Hematopoietic multipotent progenitor cell treated with erythropoietin and hydrocortisone succinate and interleukin-3 and kit ligand, for 8 days (in vitro differentiated cells): ENCODE measurements around the gene FCN1.

Source experiments
- DNase-seq: peaks from one replicate; pipeline ENCODE4 v3.0.0-alpha.2; 2015

The FCN1 gene

DNA sequence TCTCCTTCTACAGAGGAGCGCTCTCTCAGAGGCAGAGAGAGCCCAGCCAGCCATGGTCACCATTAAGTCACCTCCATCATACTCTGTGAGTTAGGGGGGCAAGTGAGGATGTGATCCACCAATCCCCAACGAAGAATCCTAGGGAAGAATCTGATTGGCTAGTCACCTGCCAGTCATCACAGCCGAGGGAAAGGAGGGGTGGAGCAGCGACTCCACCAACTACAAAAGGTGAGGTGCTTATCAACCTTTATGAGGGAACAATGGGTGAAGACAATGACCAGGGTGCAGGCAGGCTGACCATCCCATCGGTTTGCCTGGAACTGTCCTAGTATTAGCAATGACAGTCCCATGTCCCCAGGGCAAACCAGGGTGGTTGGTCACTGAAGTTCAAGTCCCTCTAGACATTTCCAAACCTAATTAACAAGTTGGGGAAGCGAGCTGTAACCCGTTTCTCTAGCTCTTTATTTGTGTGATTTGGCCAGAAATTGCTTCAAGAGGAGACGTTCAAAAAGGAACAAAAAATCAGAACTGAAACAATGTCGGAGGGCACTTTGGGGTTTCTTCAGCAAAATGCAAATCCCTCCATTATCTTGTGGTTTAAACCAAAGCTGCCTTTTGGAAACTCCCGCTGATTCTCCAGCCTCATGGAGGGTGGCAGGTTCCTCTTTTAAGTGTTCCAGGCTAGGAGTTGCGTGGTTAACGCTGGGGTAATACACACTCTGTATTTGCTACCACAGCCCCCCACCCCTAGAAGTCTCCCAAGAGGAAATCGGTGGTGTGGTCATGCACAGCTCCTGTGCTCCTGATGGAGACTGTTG, 18.8 kb upstream of the FCN1 start:
- DNase-seq = no peak

DNA sequence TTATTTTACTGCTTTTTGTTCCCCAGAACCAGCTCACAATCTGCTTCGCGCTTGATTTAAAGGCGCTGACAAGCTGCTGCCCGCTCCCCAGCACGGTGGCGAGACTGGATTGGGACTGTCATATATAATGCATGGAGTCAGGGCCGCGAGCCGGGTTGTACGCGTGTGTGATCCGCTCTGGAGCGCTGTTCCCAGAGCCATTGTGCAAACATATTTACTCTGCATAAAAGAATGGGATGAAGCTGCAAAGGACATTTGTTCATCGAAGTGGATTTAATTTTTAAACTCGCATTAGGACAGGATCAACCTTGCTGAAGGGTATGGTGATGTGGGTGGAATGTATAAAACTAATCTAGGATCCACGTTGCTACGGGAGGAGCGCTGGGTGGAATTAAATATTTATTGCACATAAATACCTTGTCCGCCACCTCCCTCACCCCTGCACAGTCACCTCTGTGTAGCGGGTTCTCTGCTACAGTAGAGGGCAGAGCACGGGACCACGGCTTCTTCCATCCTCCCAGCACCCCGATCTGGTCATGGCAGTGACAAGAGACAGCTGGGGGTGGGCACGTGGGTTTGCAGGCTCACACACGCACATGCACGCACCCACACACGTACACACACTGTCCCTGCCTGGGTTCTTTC, 18.1 kb upstream of the FCN1 start:
- DNase-seq = no peak

- no peak for DNase-seq
These were observed 17.4 kb upstream of the FCN1 start for GRCh38 chr9:134935056-134935640.

GRCh38 chr9:134933076-134933659, 15.5 kb upstream of the FCN1 start:
- DNase-seq = no peak

DNA sequence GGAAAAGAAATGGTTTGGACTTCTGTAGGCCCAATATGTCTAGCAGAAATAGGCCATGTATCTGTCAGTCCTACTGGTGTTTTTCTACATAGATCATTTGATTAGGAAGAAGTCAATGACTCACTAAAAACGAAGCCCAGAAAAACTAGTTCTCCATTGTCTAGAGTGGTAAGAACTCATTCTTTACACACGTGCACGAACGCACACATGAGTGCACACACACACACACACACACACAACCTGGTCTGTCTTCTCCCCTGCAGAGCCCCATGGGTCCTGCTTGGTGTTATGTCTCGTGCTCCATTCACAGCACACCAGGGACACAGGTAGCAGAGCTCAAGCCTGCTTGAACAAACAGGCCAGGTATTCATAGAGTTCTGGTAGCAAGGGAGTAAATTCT, 14.9 kb upstream of the FCN1 start:
- DNase-seq = no peak

GRCh38 chr9:134932171-134932570, 14.5 kb upstream of the FCN1 start:
- DNase-seq = no peak

GRCh38 chr9:134930398-134930797, 12.7 kb upstream of the FCN1 start:
- DNase-seq = no peak

DNA sequence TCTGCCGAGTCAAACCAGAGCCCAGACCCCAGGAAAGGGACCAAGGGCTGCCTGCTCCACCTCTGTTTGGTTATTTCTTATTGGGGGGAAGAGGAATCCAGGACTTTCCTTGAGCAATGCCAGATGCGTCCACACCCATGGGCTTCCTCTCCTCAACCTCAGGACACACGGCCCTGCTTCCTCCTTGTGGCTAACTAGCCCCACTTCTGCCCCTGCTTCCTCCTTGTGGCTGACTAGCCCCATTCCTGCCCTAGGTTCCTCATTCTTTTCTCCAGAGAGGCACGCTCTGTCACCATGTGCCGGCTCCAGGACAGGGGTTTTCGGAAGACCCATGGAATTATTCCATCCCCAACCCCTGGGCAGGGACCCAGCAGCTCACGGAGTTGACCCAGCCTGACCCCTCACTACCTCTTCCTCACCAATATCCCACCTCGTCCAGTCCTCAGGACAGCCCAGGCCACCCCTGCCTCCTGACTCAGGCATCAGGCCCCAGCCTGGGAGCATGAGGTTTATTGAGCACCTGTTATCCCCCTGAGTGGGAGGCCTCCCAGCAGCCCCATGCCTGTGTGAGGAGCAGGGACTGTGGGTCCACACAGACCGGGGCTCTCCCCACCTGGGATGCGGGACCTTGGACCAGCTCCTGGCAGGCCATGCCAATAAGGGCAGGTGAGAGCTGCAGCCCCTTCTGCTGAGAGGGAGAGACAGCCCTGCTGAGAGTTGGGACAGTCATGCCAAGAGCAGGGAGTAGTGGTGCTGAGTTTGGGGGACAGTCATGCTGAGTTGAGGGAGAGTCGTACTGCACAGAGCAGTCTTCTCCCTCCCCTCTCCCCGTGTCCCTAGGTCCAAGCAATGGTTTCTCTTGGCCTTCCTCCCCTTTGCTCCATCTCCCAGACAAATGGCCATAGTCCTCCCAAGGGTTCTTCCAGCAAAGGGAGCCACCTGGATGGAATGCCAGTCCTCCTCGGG, 11.8 kb upstream of the FCN1 start:
- peak; percentile 11 for DNase-seq

- no peak for DNase-seq
These were observed 10.9 kb upstream of the FCN1 start for GRCh38 chr9:134928436-134929192.

DNA sequence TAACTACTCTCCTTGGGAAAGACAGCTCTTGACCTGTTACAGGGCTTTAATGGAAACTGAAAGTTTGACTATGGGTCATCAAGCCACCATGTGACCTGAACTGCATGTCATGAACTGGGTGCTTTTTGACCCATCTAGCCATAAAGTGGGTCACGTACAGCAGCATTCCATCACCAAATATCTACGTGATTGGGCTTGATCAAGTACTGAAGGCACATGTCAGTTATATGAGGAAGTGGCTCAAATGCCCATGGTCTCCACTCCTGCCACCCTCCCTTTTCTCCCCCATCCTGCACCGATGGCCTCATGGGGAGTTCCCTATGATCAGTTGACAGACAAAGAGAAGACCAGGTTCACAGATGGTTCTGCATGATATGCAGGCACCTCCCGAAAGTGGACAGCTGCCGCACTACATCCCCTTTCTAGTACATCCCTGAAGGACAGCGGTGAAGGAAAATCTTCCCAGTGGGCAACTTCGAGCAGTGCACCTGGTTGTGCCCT, 7.3 kb upstream of the FCN1 start:
- no peak for DNase-seq

DNA sequence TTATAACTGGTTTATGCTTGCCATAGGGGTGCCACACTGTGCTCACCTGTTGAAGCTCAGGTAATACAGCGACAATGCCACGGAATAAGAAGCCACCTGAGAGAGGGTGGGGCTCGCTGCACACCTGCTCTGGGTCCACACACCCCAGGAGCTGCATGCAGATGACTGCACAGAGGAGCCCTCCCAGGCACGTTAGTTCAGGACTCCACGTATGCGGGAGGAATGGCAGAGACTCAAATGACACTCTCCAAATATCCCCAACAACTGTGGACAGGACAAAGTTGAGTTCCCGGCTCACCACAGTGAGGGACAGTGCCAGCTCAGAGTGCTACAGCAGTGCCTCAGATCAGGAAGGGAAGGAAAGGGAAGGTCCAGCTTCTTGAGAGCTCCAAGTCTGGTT, 5.8 kb upstream of the FCN1 start:
- no peak for DNase-seq

GRCh38 chr9:134922932-134923240, 5.2 kb upstream of the FCN1 start:
- DNase-seq = no peak

DNA sequence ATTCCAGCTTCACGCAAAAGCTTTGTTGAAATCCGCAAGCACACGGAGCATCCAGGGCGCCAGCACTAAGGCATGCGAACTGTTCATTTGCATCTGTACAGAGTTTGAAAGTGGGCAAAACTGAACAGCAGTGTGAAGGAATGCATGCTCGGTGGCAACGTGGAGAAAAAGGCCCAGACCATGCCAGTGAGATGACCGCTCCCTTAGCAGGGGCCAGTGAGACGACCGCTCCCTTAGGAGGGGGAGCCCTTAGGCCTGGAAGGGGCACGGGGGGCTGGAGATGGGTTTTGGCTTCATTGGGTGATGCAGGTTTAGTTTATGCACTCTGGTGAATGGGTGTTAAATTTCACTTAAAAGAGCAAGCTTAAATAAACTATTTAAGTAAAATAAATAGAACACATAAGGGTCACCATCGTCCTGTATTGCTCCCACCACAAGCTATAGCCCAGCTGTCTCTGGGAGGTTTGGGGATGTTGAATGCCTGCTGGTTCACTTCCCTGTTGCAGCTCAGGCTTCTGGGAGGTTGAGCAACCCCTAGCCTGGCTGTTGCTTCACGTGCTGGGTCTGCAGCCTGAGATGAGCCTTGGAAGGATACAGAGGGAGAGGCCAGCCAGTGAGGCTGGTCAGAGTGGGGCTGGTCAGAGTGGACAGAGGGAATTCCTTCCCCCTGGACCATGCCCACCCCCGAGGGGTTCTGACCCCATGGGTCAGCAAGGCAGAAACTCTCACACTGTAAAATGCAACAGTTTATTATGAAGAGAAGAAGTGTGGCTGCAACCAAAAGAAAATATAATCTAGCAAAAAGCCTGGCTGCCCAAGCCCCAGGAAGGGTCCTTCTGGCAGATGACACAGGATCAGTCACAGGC, 4.6 kb upstream of the FCN1 start:
- no peak for DNase-seq

GRCh38 chr9:134919303-134919702, 1.6 kb upstream of the FCN1 start:
- DNase-seq = no peak

DNA sequence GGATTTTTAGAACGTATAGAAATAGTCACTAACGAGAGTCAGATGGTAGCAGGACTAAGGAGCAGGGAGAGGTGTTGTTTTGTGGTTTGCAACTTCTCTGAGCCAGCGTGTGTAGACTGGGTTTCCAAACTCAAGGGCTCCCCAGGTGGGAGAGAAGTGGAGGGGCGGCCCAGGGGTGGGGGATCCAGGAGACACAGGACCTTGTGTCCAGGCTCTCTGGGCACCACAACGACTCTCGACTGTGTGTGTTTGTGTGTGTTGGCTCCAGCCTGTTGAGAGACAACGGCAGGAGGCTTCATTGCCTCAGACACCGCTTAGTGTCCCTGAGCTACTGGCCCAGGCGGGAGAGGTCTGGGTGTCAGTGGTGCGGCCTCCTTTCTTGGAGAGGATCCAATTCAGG, 934 bp upstream of the FCN1 start:
- DNase-seq = no peak

- no peak for DNase-seq
These were observed 1.5 kb downstream of the FCN1 start for GRCh38 chr9:134916161-134916665.

GRCh38 chr9:134915046-134915985, 2.4 kb downstream of the FCN1 start:
- no peak for DNase-seq

DNA sequence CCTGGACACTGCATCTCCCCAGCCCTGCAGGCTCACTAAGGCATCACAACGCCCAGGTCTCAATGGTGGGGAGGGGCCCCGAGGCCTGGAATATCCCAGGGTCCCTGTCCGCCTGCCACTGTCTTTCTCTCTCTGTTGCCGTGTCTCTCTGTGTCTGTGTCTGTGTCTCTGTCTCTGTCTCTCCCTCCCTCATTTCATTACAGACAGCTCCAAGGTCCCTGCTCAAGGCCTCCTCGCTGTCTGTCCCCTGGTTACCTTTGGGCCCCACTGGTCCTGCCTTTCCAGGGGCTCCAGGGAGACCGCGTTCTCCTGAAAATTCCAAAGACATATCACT, 3.2 kb downstream of the FCN1 start:
- no peak for DNase-seq

DNA sequence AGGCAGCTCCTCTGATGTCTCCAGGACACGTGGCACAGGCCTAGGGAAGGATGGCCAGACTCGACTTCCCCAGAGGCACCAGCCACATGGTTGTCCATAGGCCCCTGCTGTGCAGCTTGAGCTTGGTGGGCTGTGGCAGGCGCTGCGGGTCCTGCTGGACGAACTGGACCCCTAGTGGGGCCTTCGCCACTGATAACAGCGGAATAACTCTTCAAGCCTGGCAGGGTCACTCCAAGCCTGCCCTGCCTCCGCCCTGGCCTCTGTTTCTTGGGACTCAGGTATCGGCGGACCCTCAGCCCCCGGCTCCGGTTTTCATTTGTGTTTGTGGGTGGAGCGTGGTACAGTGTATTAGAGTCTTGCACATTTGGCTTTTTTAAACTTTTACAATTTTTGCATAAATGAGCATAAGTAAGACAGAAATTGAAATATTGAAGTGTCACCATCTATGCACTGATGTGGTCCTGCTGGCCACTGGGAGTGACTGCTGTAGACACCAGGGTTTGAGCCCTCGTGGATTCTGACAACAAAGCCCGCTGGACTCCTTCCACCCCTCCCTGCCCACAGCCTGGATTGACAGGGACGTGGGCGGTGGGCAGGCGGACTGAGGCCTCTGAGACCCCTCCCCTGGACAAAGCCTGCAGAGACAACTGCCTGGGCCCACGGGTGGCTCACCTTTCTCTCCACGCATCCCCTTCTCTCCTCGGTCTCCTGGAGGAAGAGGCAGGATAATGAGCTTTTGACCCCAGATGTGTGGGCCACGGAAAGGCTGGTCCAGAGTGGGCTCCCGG, 3.8 kb downstream of the FCN1 start:
- no peak for DNase-seq
